GM23338 (cell line): ENCODE data around the gene FRS2. TPM values are rescaled to one million over a fixed set of nuclear protein-coding genes. Genes with fewer than 3 reads are reported as not detected.

Experiments used
- ATAC-seq: fragments of 200-7000 bp; cut with Tn5 transposase; 3 replicates; pipeline ENCODE4 v1.9.1; 2020
- DNase-seq: peaks from one replicate; pipeline ENCODE4 v3.0.0-alpha.2; 2015; ENCODE audit warnings: low spot score
- H2AFZ ChIP-seq: fragments of 200-600 bp; sonication (generic); 2 replicates; pipeline ENCODE4 v1.8.0; 2016; ENCODE audit warnings: antibody characterized with exemption, mild to moderate bottlenecking, moderate library complexity
- H3F3A ChIP-seq: fragments of 200-600 bp; sonication (generic); replicated peaks from 2 replicates; pipeline ENCODE4 v1.8.0; 2017; ENCODE audit warnings: antibody characterized with exemption, mixed run types, low read depth
- H3K27ac ChIP-seq: fragments of 200-600 bp; sonication (generic); 2 replicates; pipeline ENCODE4 v1.6.1; 2016; ENCODE audit warnings: low read depth
- H3K27me3 ChIP-seq: fragments of 200-600 bp; sonication (generic); 2 replicates; pipeline ENCODE4 v1.8.0; 2016; ENCODE audit warnings: mild to moderate bottlenecking, mixed run types, moderate library complexity; ENCODE audit not compliant: insufficient read depth
- H3K36me3 ChIP-seq: fragments of 200-600 bp; sonication (generic); 2 replicates; pipeline ENCODE4 v1.8.0; 2016; ENCODE audit warnings: mild to moderate bottlenecking; ENCODE audit not compliant: insufficient read depth
- H3K4me1 ChIP-seq: fragments of 200-600 bp; sonication (generic); 2 replicates; pipeline ENCODE4 v1.8.0; 2016; ENCODE audit warnings: mild to moderate bottlenecking, moderate library complexity; ENCODE audit not compliant: insufficient read depth
- H3K4me2 ChIP-seq: fragments of 200-600 bp; sonication (generic); 2 replicates; pipeline ENCODE4 v1.7.1; 2017; ENCODE audit warnings: mixed run types
- H3K4me3 ChIP-seq: fragments of 200-600 bp; sonication (generic); 2 replicates; pipeline ENCODE4 v1.6.1; 2016; ENCODE audit warnings: mixed run types
- H3K79me2 ChIP-seq: fragments of 200-600 bp; sonication (generic); replicated peaks from 2 replicates; pipeline ENCODE4 v1.8.0; 2017; ENCODE audit warnings: mild to moderate bottlenecking; ENCODE audit not compliant: insufficient read depth
- H3K9me2 ChIP-seq: fragments of 200-600 bp; sonication (generic); 2 replicates; pipeline ENCODE4 v1.8.0; 2017; ENCODE audit not compliant: insufficient read depth
- H4K20me1 ChIP-seq: fragments of 200-600 bp; sonication (generic); replicated peaks from 2 replicates; pipeline ENCODE4 v1.8.0; 2017; ENCODE audit warnings: mild to moderate bottlenecking; ENCODE audit not compliant: insufficient read depth
- H3K27ac Mint-ChIP-seq: 2 replicates; pipeline ENCODE4 v1.8.0; 2020; ENCODE audit warnings: inconsistent platforms, mild to moderate bottlenecking, moderate library complexity, mixed read lengths
- H3K27me3 Mint-ChIP-seq: 3 replicates; pipeline ENCODE4 v1.8.0; 2022; ENCODE audit warnings: low read depth, mild to moderate bottlenecking, moderate library complexity, mixed read lengths, inconsistent platforms; ENCODE audit not compliant: insufficient read depth, poor library complexity
- H3K36me3 Mint-ChIP-seq: 3 replicates; pipeline ENCODE4 v1.8.0; 2021; ENCODE audit warnings: low read depth, mild to moderate bottlenecking, inconsistent platforms, moderate library complexity, mixed read lengths
- H3K4me1 Mint-ChIP-seq: 3 replicates; pipeline ENCODE4 v1.8.0; 2020; ENCODE audit warnings: mild to moderate bottlenecking, inconsistent platforms, mixed read lengths
- H3K4me3 Mint-ChIP-seq: 3 replicates; pipeline ENCODE4 v1.8.0; 2021; ENCODE audit warnings: moderate library complexity, mild to moderate bottlenecking, inconsistent platforms, mixed read lengths
- H3K9me3 Mint-ChIP-seq: 3 replicates; pipeline ENCODE4 v1.8.0; 2020; ENCODE audit warnings: moderate library complexity, mild to moderate bottlenecking, inconsistent platforms, mixed read lengths
- EZH2 ChIP-seq: fragments of 200-600 bp; sonication (generic); IDR thresholded peaks from one replicate; pipeline ENCODE4 v1.8.0; 2017; ENCODE audit warnings: antibody characterized with exemption, mild to moderate bottlenecking, low read depth; ENCODE audit not compliant: unreplicated experiment
- EZH2phosphoT487 ChIP-seq: fragments of 200-600 bp; sonication (generic); IDR thresholded peaks from one replicate; pipeline ENCODE4 v1.8.1; 2018; ENCODE audit warnings: antibody characterized with exemption; ENCODE audit not compliant: unreplicated experiment
- JUNB ChIP-seq: IDR thresholded peaks from one replicate; pipeline ENCODE4 v1.6.1; 2016; ENCODE audit warnings: antibody characterized with exemption; ENCODE audit not compliant: unreplicated experiment
- NANOG ChIP-seq: IDR thresholded peaks from 2 replicates; pipeline ENCODE4 v1.6.1; 2016; ENCODE audit warnings: antibody characterized with exemption, borderline replicate concordance
- POLR2AphosphoS5 ChIP-seq: IDR thresholded peaks from 2 replicates; pipeline ENCODE4 v1.6.1; 2016; ENCODE audit warnings: antibody characterized with exemption, low read depth
- ZNF114 ChIP-seq: fragments of 250-450 bp; sonication (Bioruptor Pico); IDR thresholded peaks from 2 replicates; pipeline ENCODE4 v1.5.0; 2020; ENCODE audit warnings: mild to moderate bottlenecking, moderate library complexity
- ZNF462 ChIP-seq: fragments of 250-450 bp; sonication (Bioruptor Pico); IDR thresholded peaks from 2 replicates; pipeline ENCODE4 v1.5.0; 2020; ENCODE audit warnings: mild to moderate bottlenecking, moderate library complexity
- polyA plus RNA-seq: library from polyadenylated mRNA; unstranded; fragments of >200 nt; fragmentation: Nextera tagmentation; extraction: Ambion mirVana; gene quantifications from 2 replicates; pipeline ENCODE4 v1.2.1, GENCODE V29; 2016
- total RNA-seq: library from RNA; depleted of rRNA; stranded (reverse); fragments of >200 nt; shearing (Covaris generic); gene quantifications from 2 replicates; pipeline ENCODE4 v1.2.3, GENCODE V29; 2014
- TF ChIP-seq, protein P1 (sequence below): IDR thresholded peaks from one replicate; pipeline ENCODE4 v1.6.1; 2018; ENCODE audit warnings: antibody characterized with exemption; ENCODE audit not compliant: unreplicated experiment

FRS2 gene
- total and polyA plus RNA-seq, 2 experiments from 2014 or later = 34.3 to 45.0 TPM

DNA sequence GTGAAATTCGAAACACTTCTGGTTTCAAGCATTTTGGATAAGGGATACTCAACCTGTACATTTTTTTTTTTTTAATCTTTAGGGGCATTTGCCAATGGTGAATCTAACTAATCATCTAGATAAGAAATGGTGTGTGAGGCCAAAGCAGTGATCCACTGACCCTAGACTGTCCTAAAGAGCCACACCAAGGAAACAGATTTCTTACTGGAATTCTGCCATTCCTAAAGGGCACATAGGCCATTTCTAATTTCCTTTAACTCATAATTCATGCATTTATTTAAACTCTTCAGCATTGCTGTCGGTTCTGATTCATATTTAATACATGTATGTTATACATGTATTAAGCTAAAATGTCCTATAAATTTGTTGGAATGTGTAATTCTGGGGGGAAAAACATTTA lies 47.2 kb downstream of the FRS2 start:
- Histone ChIP-seq H3K27ac (no peak overlapping the region), H3K27me3 (no peaks in the 10 kb centered on the region), H3F3A (no peaks in the 10 kb centered on the region), H3K4me2 (no peak overlapping the region), H2AFZ (no peak overlapping the region), H3K9me2 (no peaks in the 10 kb centered on the region), H3K4me3 (no peak overlapping the region), H3K4me1 (peaks cover 24% of the 10 kb centered on the region), H4K20me1 (peaks cover 7% of the 10 kb centered on the region), H3K79me2 (peaks cover 100% of the 10 kb centered on the region), H3K36me3 (no peaks in the 10 kb centered on the region)
- no peak for DNase-seq
- no peak for TF ChIP-seq EZH2phosphoT487
- no peak for TF ChIP-seq EZH2
- TF ChIP-seq, protein P1, sequence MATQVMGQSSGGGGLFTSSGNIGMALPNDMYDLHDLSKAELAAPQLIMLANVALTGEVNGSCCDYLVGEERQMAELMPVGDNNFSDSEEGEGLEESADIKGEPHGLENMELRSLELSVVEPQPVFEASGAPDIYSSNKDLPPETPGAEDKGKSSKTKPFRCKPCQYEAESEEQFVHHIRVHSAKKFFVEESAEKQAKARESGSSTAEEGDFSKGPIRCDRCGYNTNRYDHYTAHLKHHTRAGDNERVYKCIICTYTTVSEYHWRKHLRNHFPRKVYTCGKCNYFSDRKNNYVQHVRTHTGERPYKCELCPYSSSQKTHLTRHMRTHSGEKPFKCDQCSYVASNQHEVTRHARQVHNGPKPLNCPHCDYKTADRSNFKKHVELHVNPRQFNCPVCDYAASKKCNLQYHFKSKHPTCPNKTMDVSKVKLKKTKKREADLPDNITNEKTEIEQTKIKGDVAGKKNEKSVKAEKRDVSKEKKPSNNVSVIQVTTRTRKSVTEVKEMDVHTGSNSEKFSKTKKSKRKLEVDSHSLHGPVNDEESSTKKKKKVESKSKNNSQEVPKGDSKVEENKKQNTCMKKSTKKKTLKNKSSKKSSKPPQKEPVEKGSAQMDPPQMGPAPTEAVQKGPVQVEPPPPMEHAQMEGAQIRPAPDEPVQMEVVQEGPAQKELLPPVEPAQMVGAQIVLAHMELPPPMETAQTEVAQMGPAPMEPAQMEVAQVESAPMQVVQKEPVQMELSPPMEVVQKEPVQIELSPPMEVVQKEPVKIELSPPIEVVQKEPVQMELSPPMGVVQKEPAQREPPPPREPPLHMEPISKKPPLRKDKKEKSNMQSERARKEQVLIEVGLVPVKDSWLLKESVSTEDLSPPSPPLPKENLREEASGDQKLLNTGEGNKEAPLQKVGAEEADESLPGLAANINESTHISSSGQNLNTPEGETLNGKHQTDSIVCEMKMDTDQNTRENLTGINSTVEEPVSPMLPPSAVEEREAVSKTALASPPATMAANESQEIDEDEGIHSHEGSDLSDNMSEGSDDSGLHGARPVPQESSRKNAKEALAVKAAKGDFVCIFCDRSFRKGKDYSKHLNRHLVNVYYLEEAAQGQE = no peak
- no peak for TF ChIP-seq NANOG
- Mint-ChIP-seq H3K36me3 (peaks cover 11% of the 10 kb centered on the region; the same call in 2 of the 3 replicates), H3K27ac (no peak overlapping the region), H3K4me3 (no peak overlapping the region), H3K27me3 (peaks cover 5% of the 10 kb centered on the region), H3K4me1 (peaks cover 35% of the 10 kb centered on the region), H3K9me3 (peaks cover 9% of the 10 kb centered on the region; the same call in 2 of the 3 replicates)
- no peak for ATAC-seq

- Mint-ChIP-seq H3K36me3 (peaks cover 14% of the 10 kb centered on the region; the same call in 2 of the 3 replicates), H3K9me3 (peaks cover 9% of the 10 kb centered on the region; the same call in 2 of the 3 replicates), H3K27me3 (peaks cover 5% of the 10 kb centered on the region), H3K4me1 (peaks cover 11% of the 10 kb centered on the region), H3K27ac (no peak overlapping the region), H3K4me3 (no peak overlapping the region)
- H3K27me3 ChIP-seq = no peaks in the 10 kb centered on the region
- H3F3A ChIP-seq = no peaks in the 10 kb centered on the region
- H3K27ac ChIP-seq = no peak overlapping the region
- ATAC-seq (no peak), DNase-seq (no peak)
- H4K20me1 ChIP-seq = peaks cover 25% of the 10 kb centered on the region
- no peaks in the 10 kb centered on the region for H3K9me2 ChIP-seq
- H3K4me1 ChIP-seq = peaks cover 7% of the 10 kb centered on the region
- H3K4me2 ChIP-seq = no peak overlapping the region
- H3K4me3 ChIP-seq = no peak overlapping the region
- H3K36me3 ChIP-seq = no peaks in the 10 kb centered on the region
- no peak overlapping the region for H2AFZ ChIP-seq
- H3K79me2 ChIP-seq = peaks cover 100% of the 10 kb centered on the region
- TF ChIP-seq, protein P1 = no peak
- TF ChIP-seq POLR2AphosphoS5 = no peak
- no peak for TF ChIP-seq JUNB
- TF ChIP-seq EZH2 = no peak
- TF ChIP-seq ZNF114 (CRISPR knock-in tag) = no peak
- TF ChIP-seq EZH2phosphoT487 = no peak
- TF ChIP-seq ZNF462 (CRISPR knock-in tag) = no peak
These were observed 49.7 kb downstream of the FRS2 start for GRCh38 chr12:69519871-69520270.
